H1 (cell line): ENCODE data around the gene NTMT1. TPM values are rescaled to one million over a fixed set of nuclear protein-coding genes. Genes with fewer than 3 reads are reported as not detected.
A peak's percentile ranks its signal among the peaks of the same experiment; 100 is the strongest.

ENCODE experiments used
- CTCF ChIA-PET: fragments of 300-600 bp; sonication (Branson Sonifier 250); formaldehyde crosslinking; loops from one replicate; lab custom pipeline; 2021; ENCODE audit not compliant: partially characterized antibody; lab: Charles Lee
- POLR2A ChIA-PET: fragments of 300-600 bp; sonication (Branson Sonifier 250); formaldehyde crosslinking; loops from one replicate; lab custom pipeline; 2021; ENCODE audit warnings: inconsistent platforms; ENCODE audit not compliant: partially characterized antibody; lab: Charles Lee
- DNase-seq, 2 experiments: peaks; one replicate each; pipeline versions ENCODE4 v3.0.0 to v3.0.0-alpha.2; 2010 to 2022; ENCODE audit warnings: low spot score in 2 of 2, low read depth in 1 of 2, mixed read lengths in 1 of 2
- FAIRE-seq: peaks from 2 replicates; lab custom pipeline; 2011; peaks lifted over from hg19 to GRCh38; lab: Jason Lieb, UNC
- H2AFZ ChIP-seq: 2 replicates; pipeline ENCODE4 v1.8.1; 2012; ENCODE audit warnings: low read length, inconsistent platforms
- H2AK5ac ChIP-seq: 2 replicates; pipeline ENCODE4 v1.6.1; 2013; ENCODE audit warnings: low read depth, low read length
- H2BK120ac ChIP-seq: replicated peaks from 2 replicates; pipeline ENCODE3; 2013; ENCODE audit warnings: low read depth, low read length, inconsistent platforms
- H2BK12ac ChIP-seq: 2 replicates; pipeline ENCODE4 v1.6.1; 2013; ENCODE audit warnings: low read depth, low read length
- H2BK15ac ChIP-seq: 2 replicates; pipeline ENCODE4 v1.6.1; 2013; ENCODE audit warnings: low read length
- H2BK20ac ChIP-seq: 2 replicates; pipeline ENCODE4 v1.6.1; 2013; ENCODE audit warnings: low read length
- H2BK5ac ChIP-seq: 2 replicates; pipeline ENCODE4 v1.6.1; 2013; ENCODE audit warnings: low read depth, low read length
- H3K14ac ChIP-seq: 2 replicates; pipeline ENCODE4 v1.6.1; 2013; ENCODE audit warnings: inconsistent platforms; ENCODE audit not compliant: insufficient read length
- H3K18ac ChIP-seq: 2 replicates; pipeline ENCODE4 v1.6.1; 2013; ENCODE audit warnings: low read length; ENCODE audit errors: extremely low read depth
- H3K23ac ChIP-seq: 2 replicates; pipeline ENCODE4 v1.6.1; 2013; ENCODE audit warnings: inconsistent platforms; ENCODE audit not compliant: insufficient read length
- H3K23me2 ChIP-seq: 2 replicates; pipeline ENCODE4 v1.6.1; 2013; ENCODE audit warnings: low read depth, low read length
- H3K27ac ChIP-seq: 2 replicates; pipeline ENCODE4 v1.6.1; 2011; ENCODE audit warnings: low read depth, low read length, inconsistent platforms
- H3K27me3 ChIP-seq, 4 experiments: replicated peaks in 1 of 4; 1 replicate in 1 of 4; 2 replicates in 3 of 4; pipeline versions ENCODE4 v1.6.1 to v1.8.1; 2011 to 2013; ENCODE audit warnings: low read length in 3 of 4, mild to moderate bottlenecking in 3 of 4, inconsistent platforms in 2 of 4, mixed read lengths in 2 of 4, moderate library complexity in 1 of 4; ENCODE audit not compliant: control insufficient read depth in 3 of 4, insufficient read depth in 3 of 4; ENCODE audit errors: extremely low read depth in 1 of 4
- H3K36me3 ChIP-seq, 4 experiments: 2 replicates each; pipeline versions ENCODE4 v1.6.1 to v1.8.1; 2011 to 2013; ENCODE audit warnings: mild to moderate bottlenecking in 4 of 4, low read length in 3 of 4, moderate library complexity in 2 of 4, control low read depth in 1 of 4, inconsistent platforms in 1 of 4; ENCODE audit not compliant: insufficient read depth in 4 of 4, control insufficient read depth in 2 of 4
- H3K4ac ChIP-seq: replicated peaks from 2 replicates; pipeline ENCODE3; 2013; ENCODE audit warnings: low read length, low read depth, mixed read lengths, inconsistent platforms; ENCODE audit not compliant: insufficient read length
- H3K4me1 ChIP-seq, 4 experiments: replicated peaks in 1 of 4; 1 replicate in 1 of 4; 2 replicates in 3 of 4; pipeline versions ENCODE4 v1.6.1 to v1.8.1; 2011 to 2013; ENCODE audit warnings: low read length in 3 of 4, inconsistent platforms in 2 of 4, mixed read lengths in 1 of 4; ENCODE audit not compliant: insufficient read depth in 4 of 4, control insufficient read depth in 3 of 4
- H3K4me2 ChIP-seq, 2 experiments: 2 replicates each; pipeline versions ENCODE4 v1.6.1 to v1.8.1; 2011 to 2013; ENCODE audit warnings: low read depth in 2 of 2, low read length in 2 of 2, control low read depth in 1 of 2, inconsistent platforms in 1 of 2, mild to moderate bottlenecking in 1 of 2; ENCODE audit not compliant: insufficient read depth in 1 of 2
- H3K4me3 ChIP-seq, 4 experiments: fragments of 200-600, 300-600 bp in 1 of 4; sonication (generic), shearing (Covaris generic), sonication (Bioruptor Twin) in 1 of 4; 2 replicates each; pipeline versions ENCODE4 v1.5.1 to v1.8.1; 2011 to 2016; ENCODE audit warnings: low read length in 4 of 4, low read depth in 3 of 4, control low read depth in 2 of 4, inconsistent platforms in 2 of 4, mild to moderate bottlenecking in 2 of 4, mixed read lengths in 1 of 4, moderate library complexity in 1 of 4; ENCODE audit not compliant: insufficient read depth in 2 of 4; ENCODE audit errors: extremely low read depth in 1 of 4
- H3K56ac ChIP-seq: replicated peaks from 2 replicates; pipeline ENCODE3; 2013; ENCODE audit warnings: low read depth, mild to moderate bottlenecking, mixed read lengths, low read length, inconsistent platforms; ENCODE audit not compliant: insufficient read length
- H3K79me1 ChIP-seq: 2 replicates; pipeline ENCODE4 v1.6.1; 2013; ENCODE audit warnings: low read depth, low read length, control low read depth
- H3K79me2 ChIP-seq, 2 experiments: 2 replicates each; pipeline versions ENCODE4 v1.6.1 to v1.8.1; 2012 to 2013; ENCODE audit warnings: low read length in 2 of 2, mild to moderate bottlenecking in 2 of 2, inconsistent platforms in 1 of 2; ENCODE audit not compliant: insufficient read depth in 2 of 2, control insufficient read depth in 1 of 2
- H3K9ac ChIP-seq, 4 experiments: replicated peaks in 1 of 4; 1 replicate in 1 of 4; 2 replicates in 3 of 4; pipeline versions ENCODE4 v1.6.1 to v1.8.1; 2011 to 2013; ENCODE audit warnings: low read depth in 3 of 4, low read length in 3 of 4, control low read depth in 2 of 4, mild to moderate bottlenecking in 2 of 4, moderate library complexity in 2 of 4, inconsistent platforms in 1 of 4; ENCODE audit errors: extremely low read depth in 1 of 4
- H3K9me3 ChIP-seq, 2 experiments: 2 replicates each; pipeline versions ENCODE4 v1.6.1 to v1.8.1; 2012 to 2013; ENCODE audit warnings: mild to moderate bottlenecking in 2 of 2, moderate library complexity in 2 of 2, control low read depth in 1 of 2, inconsistent platforms in 1 of 2, low read depth in 1 of 2, low read length in 1 of 2, mixed read lengths in 1 of 2; ENCODE audit not compliant: insufficient read depth in 2 of 2
- H4K20me1 ChIP-seq, 2 experiments: replicated peaks in 1 of 2; 2 replicates each; pipeline versions ENCODE3 to v1.8.1; 2011 to 2013; ENCODE audit warnings: inconsistent platforms in 2 of 2, low read length in 2 of 2, mild to moderate bottlenecking in 1 of 2; ENCODE audit not compliant: insufficient read depth in 2 of 2, control insufficient read depth in 1 of 2
- H4K5ac ChIP-seq: 2 replicates; pipeline ENCODE4 v1.6.1; 2013; ENCODE audit warnings: low read length, low read depth, mixed read lengths, inconsistent platforms; ENCODE audit not compliant: insufficient read length
- H4K8ac ChIP-seq: 2 replicates; pipeline ENCODE4 v1.8.0; 2013; ENCODE audit warnings: mild to moderate bottlenecking, moderate library complexity, low read length, inconsistent platforms; ENCODE audit not compliant: insufficient read depth; ENCODE audit errors: extremely low read depth
- H4K91ac ChIP-seq: replicated peaks from 2 replicates; pipeline ENCODE3; 2013; ENCODE audit warnings: low read length, mixed read lengths, inconsistent platforms; ENCODE audit not compliant: insufficient read length
- SIX5 ChIP-seq: IDR thresholded peaks from 2 replicates; pipeline ENCODE4 v1.6.1; 2011; ENCODE audit warnings: mild to moderate bottlenecking, low read depth, low read length
- WGBS, 2 experiments: shearing (Covaris generic) in 1 of 2; methylation state at CpG; one replicate each; pipeline versions ENCODE4 v1.1.6 to v1.1.7; 2013 to 2015; ENCODE audit warnings: low lambda C conversion rate in 2 of 2, mixed read lengths in 2 of 2, inconsistent platforms in 1 of 2, low coverage in 1 of 2, missing lambda C conversion rate in 1 of 2; ENCODE audit not compliant: insufficient replicate concordance in 2 of 2, insufficient coverage in 1 of 2, insufficient read length in 1 of 2; ENCODE audit errors: extremely low coverage in 1 of 2, missing lambda C conversion rate in 1 of 2; 5-methylcytosine and 5-hydroxymethylcytosine counted together
- polyA plus RNA-seq, 7 experiments: library from polyadenylated mRNA; depleted of rRNA in 3 of 7; stranded (reverse) in 5 of 7; unstranded in 2 of 7; fragments of >200 nt in 5 of 7; fragments of 200-250 nt in 2 of 7; gene quantifications; 1 replicate in 5 of 7; 2 replicates in 1 of 7; 4 replicates in 1 of 7; pipeline versions ENCODE4 v1.2.1 to v1.2.3, GENCODE V29; 2011 to 2013; ENCODE audit warnings: missing spikeins in 2 of 7, mixed read lengths in 2 of 7
- total RNA-seq: library from RNA; stranded (reverse); fragmentation: NEBNext Ultra II Directional; extraction: Animal tissue kit (Norgen Biotek cat#: 25700); gene quantifications from 2 replicates; pipeline ENCODE4 v1.2.1, GENCODE V29; 2021

NTMT1 gene
- total and polyA plus RNA-seq, 2 of the 8 experiments (the other 6 are each of a cell fraction or from before 2014, with no cell fraction given), result 66.8 to 70.2 TPM

- Histone ChIP-seq H4K20me1 (peaks cover 29 to 34% of the 10 kb centered on the region in 2 experiments), H4K5ac (no peak overlapping the region), H3K4me3 (no peak overlapping the region), H2BK15ac (no peak overlapping the region), H2AK5ac (no peak overlapping the region), H4K8ac (no peak overlapping the region), H3K27ac (no peak overlapping the region), H3K9ac (no peak overlapping the region), H3K36me3 (peaks cover 0 to 5% (median 0%) of the 10 kb centered on the region in 4 experiments; a peak in 2 of 8 replicates), H3K9me3 (no peaks in the 10 kb centered on the region), H3K18ac (no peak overlapping the region), H3K27me3 (peaks cover 12 to 21% (median 18%) of the 10 kb centered on the region in 4 experiments), H3K23me2 (peaks cover 18% of the 10 kb centered on the region), H3K79me2 (peaks cover 36 to 40% of the 10 kb centered on the region in 2 experiments), H3K23ac (no peak overlapping the region), H3K4ac (no peak overlapping the region), H3K14ac (no peak overlapping the region), H3K4me1 (peaks cover 9 to 17% (median 11%) of the 10 kb centered on the region in 4 experiments), H2BK120ac (no peak overlapping the region), H3K4me2 (peak overlapping the region in 1 of 2 experiments; percentile 99; a peak in 1 of 4 replicates), H2BK20ac (no peak overlapping the region), H3K79me1 (peaks cover 20% of the 10 kb centered on the region), H4K91ac (no peak overlapping the region), H2BK12ac (no peak overlapping the region; the same call in 1 of the 2 replicates), H3K56ac (no peak overlapping the region), H2AFZ (no peak overlapping the region), H2BK5ac (no peak overlapping the region)
- ChIA-PET CTCF (interaction anchor here (0.6 to 8.1 kb wide), 44 partner anchors 12 to 689 kb away, joined by 3 to 104 read pairs (median 5); partner anchors contain the start of gene IER5L), POLR2A (interaction anchor here (0.6 to 8.4 kb wide), 6 partner anchors 9 to 1045 kb away, joined by 3 to 95 read pairs (median 4); partner anchors contain the start of genes ASB6 and IER5L)
- FAIRE-seq (no peak), DNase-seq (no peak)
- WGBS, 2 experiments, result 80% methylated on average over 9 of the region's 9 CpGs; no CpG with 5 or more reads in 1 of the 2 experiments
- TF ChIP-seq SIX5, result no peak
Measured at GRCh38 chr9:129624947-129625346, 1.0 kb upstream of the NTMT1 start.
